OCI-LY3 (cell line): Measurements from ENCODE around the gene DCTN2.

ENCODE experiments used
- H2AFZ ChIP-seq: fragments of 200-600, 300-600 bp; shearing (Covaris generic); 2 replicates; pipeline ENCODE4 v1.6.0; 2014; ENCODE audit warnings: antibody characterized with exemption, low read depth, low read length
- H3K27ac ChIP-seq: fragments of 200-600, 300-600 bp; sonication (generic); 2 replicates; pipeline ENCODE4 v1.5.1; 2014; ENCODE audit warnings: mild to moderate bottlenecking, low read length, moderate library complexity, mixed read lengths
- H3K27me3 ChIP-seq: fragments of 200-600, 300-600 bp; sonication (generic); 2 replicates; pipeline ENCODE4 v1.6.1; 2014; ENCODE audit warnings: low read depth, low read length, mixed read lengths
- H3K36me3 ChIP-seq: fragments of 200-600, 300-600 bp; sonication (generic); replicated peaks from 2 replicates; pipeline ENCODE3; 2014; ENCODE audit warnings: low read depth, low read length, mixed read lengths
- H3K4me1 ChIP-seq: fragments of 300-600, 200-600 bp; sonication (generic); 2 replicates; pipeline ENCODE4 v1.6.1; 2014; ENCODE audit warnings: low read length, mixed read lengths
- H3K4me2 ChIP-seq: fragments of 200-600, 300-600 bp; sonication (generic); 2 replicates; pipeline ENCODE4 v1.6.1; 2014; ENCODE audit warnings: low read length, mixed read lengths
- H3K4me3 ChIP-seq: fragments of 300-600, 200-600 bp; sonication (generic); 2 replicates; pipeline ENCODE4 v1.5.1; 2014; ENCODE audit warnings: antibody characterized with exemption, mild to moderate bottlenecking, low read length, moderate library complexity
- H3K79me2 ChIP-seq: fragments of 300-600, 200-600 bp; shearing (Covaris generic); 2 replicates; pipeline ENCODE4 v1.6.1; 2014; ENCODE audit warnings: mild to moderate bottlenecking, low read length, mixed read lengths
- H3K9ac ChIP-seq: fragments of 300-600, 200-600 bp; shearing (Covaris generic); 2 replicates; pipeline ENCODE4 v1.6.0; 2014; ENCODE audit warnings: mild to moderate bottlenecking, low read length, moderate library complexity
- H3K9me3 ChIP-seq: fragments of 200-600, 300-600 bp; shearing (Covaris generic); 2 replicates; pipeline ENCODE4 v1.6.1; 2014; ENCODE audit warnings: low read length, mixed read lengths; ENCODE audit not compliant: insufficient read depth
- H4K20me1 ChIP-seq: fragments of 200-600, 300-600 bp; sonication (generic); 2 replicates; pipeline ENCODE4 v1.6.1; 2016; ENCODE audit warnings: low read length, mixed read lengths; ENCODE audit not compliant: insufficient read depth
- EZH2phosphoT487 ChIP-seq: fragments of 200-600 bp; shearing (Covaris generic); IDR thresholded peaks from 2 replicates; pipeline ENCODE4 v1.6.1; 2018; ENCODE audit warnings: antibody characterized with exemption, mixed run types, low read depth
- TF ChIP-seq, protein P1 (sequence below): fragments of 200-600, 300-600 bp; sonication (generic); IDR thresholded peaks from 2 replicates; pipeline ENCODE4 v1.5.1; 2014; ENCODE audit warnings: antibody characterized with exemption, low read length, low read depth

DCTN2 gene

DNA sequence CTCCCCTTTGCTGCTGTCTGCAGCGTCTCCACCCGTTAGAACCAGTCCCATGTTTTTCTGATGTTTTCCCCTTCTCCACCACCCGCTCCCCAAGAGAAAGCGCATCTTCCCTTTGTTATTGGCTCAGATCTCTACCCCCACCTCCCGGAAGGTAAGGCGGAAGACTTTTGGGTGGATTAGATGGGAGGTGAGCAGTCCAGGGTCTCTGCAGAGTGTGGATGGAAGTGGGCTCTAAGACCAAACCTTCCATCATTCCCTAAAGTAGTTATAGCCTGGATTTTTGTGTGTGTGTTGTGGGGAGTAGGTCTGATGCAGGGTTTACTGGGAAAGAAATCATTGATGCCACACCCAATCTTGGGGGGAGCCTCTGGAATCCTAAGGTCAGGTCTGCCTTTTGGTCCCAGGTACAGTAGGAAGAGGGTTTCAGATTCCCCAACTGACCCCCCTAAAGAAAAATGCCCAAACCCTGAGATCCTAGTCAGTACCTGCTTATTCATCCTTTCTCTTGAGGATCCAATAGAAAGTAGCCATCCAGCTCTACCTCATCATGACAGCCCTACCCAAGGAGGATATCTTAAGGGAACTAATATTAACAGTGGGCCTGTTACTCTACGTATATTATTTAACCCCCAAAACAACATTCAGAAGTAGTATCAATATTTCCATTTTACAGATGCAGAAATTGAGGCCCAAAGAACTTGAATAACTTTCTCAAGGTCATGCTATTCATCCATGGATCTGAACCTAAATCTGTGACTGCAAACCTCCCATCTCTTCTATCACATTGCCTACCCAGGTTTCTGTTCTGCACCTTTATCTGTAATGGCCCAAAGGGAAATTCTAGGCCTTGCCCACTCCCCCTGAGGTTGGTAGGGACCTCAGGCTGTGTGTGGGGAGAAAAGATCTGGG, 3.9 kb upstream of the DCTN2 start:
- Histone ChIP-seq H3K36me3 (no peaks in the 10 kb centered on the region), H3K4me2 (no peak overlapping the region), H2AFZ (no peak overlapping the region), H4K20me1 (no peaks in the 10 kb centered on the region), H3K27me3 (no peaks in the 10 kb centered on the region), H3K27ac (no peak overlapping the region), H3K4me1 (peaks cover 14% of the 10 kb centered on the region), H3K79me2 (peaks cover 11% of the 10 kb centered on the region), H3K9ac (no peak overlapping the region), H3K9me3 (no peaks in the 10 kb centered on the region), H3K4me3 (no peak overlapping the region)
- TF ChIP-seq, protein P1, sequence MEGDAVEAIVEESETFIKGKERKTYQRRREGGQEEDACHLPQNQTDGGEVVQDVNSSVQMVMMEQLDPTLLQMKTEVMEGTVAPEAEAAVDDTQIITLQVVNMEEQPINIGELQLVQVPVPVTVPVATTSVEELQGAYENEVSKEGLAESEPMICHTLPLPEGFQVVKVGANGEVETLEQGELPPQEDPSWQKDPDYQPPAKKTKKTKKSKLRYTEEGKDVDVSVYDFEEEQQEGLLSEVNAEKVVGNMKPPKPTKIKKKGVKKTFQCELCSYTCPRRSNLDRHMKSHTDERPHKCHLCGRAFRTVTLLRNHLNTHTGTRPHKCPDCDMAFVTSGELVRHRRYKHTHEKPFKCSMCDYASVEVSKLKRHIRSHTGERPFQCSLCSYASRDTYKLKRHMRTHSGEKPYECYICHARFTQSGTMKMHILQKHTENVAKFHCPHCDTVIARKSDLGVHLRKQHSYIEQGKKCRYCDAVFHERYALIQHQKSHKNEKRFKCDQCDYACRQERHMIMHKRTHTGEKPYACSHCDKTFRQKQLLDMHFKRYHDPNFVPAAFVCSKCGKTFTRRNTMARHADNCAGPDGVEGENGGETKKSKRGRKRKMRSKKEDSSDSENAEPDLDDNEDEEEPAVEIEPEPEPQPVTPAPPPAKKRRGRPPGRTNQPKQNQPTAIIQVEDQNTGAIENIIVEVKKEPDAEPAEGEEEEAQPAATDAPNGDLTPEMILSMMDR = no peak

DNA sequence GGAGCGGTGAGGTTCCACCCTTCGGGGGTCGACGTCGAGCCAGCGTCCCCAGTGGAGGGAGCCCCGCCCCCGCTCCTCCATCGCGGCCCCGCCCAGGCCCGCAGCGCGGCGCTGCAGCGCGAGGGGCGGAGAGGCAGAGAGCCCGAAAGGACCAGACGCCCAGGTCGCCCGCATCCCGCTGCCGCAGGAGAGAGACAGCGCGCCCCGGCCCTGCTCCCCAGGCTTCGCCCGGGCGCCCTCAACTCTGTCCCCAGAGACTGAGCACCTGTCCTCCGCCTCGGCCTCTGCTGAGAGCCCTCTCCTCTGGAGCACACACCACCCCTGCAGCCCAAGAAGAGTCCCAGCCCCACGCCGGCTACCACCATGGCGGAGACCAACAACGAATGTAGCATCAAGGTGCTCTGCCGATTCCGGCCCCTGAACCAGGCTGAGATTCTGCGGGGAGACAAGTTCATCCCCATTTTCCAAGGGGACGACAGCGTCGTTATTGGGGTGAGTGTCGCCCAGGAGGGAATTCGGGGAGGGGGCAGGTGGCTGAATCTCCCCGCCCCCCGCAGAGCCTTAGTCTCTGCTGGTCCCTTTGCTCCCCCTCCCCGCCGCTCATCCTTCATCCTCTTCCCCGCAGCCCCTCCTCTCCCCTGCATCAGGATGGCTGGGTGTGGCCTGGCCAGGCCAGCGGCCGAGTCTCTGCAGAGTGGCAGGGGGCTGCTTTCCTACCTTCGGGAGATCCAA, 3.1 kb upstream of the DCTN2 start, which contains the start of gene KIF5A:
Gene KIF5A, plus strand, starts transcription at position 136 of the 732 bp plus-strand sequence. Its CDS starts 228 bp downstream, at position 364.
- peak within 1 kb of the TSS; percentile 65 for H3K4me3 ChIP-seq
- no peaks in the 10 kb centered on the region for H3K36me3 ChIP-seq
- no peaks in the 10 kb centered on the region for H3K9me3 ChIP-seq
- peaks cover 17% of the 10 kb centered on the region for H3K79me2 ChIP-seq
- peaks cover 17% of the 10 kb centered on the region for H3K4me1 ChIP-seq
- H4K20me1 ChIP-seq = no peaks in the 10 kb centered on the region
- H3K9ac ChIP-seq = no peak within 1 kb of the TSS
- H3K27ac ChIP-seq = no peak within 1 kb of the TSS
- no peak within 1 kb of the TSS for H2AFZ ChIP-seq
- H3K27me3 ChIP-seq = no peaks in the 10 kb centered on the region
- TF ChIP-seq, protein P1 = no peak
- no peak for TF ChIP-seq EZH2phosphoT487
- H3K4me2 ChIP-seq = peak within 1 kb of the TSS; percentile 55

- Histone ChIP-seq H3K27ac (no peak overlapping the region), H3K79me2 (peaks cover 17% of the 10 kb centered on the region), H2AFZ (no peak overlapping the region), H3K4me3 (peak overlapping the region; percentile 65), H3K4me1 (peaks cover 17% of the 10 kb centered on the region), H3K4me2 (peak overlapping the region; percentile 55), H3K36me3 (no peaks in the 10 kb centered on the region), H3K27me3 (no peaks in the 10 kb centered on the region), H4K20me1 (no peaks in the 10 kb centered on the region), H3K9me3 (no peaks in the 10 kb centered on the region), H3K9ac (no peak overlapping the region)
- TF ChIP-seq EZH2phosphoT487 = no peak
- TF ChIP-seq, protein P1 = no peak
These were observed 2.4 kb upstream of the DCTN2 start for GRCh38 chr12:57549203-57549908.

GRCh38 chr12:57548488-57548887, 1.5 kb upstream of the DCTN2 start:
- no peak for TF ChIP-seq EZH2phosphoT487
- TF ChIP-seq, protein P1 = no peak
- Histone ChIP-seq H3K4me2 (no peak overlapping the region), H3K79me2 (peaks cover 17% of the 10 kb centered on the region), H3K4me3 (no peak overlapping the region), H3K4me1 (peaks cover 17% of the 10 kb centered on the region), H3K9ac (no peak overlapping the region), H4K20me1 (no peaks in the 10 kb centered on the region), H2AFZ (no peak overlapping the region), H3K27me3 (no peaks in the 10 kb centered on the region), H3K27ac (no peak overlapping the region), H3K9me3 (no peaks in the 10 kb centered on the region), H3K36me3 (no peaks in the 10 kb centered on the region)
